NCI-H226 (cell line): ENCODE measurements around the gene ABCG4.
A peak's percentile ranks its signal among the peaks of the same experiment; 100 is the strongest.
"Not testable (repeated sequence)": the region's sequence is repeated elsewhere in the genome, so short reads cannot be mapped to it uniquely, and the experiment has no call there.

Experiments used
- DNase-seq: peaks from one replicate; pipeline ENCODE4 v3.0.0-alpha.2; 2015

ABCG4 gene

GRCh38 chr11:119149018-119149785 lies at the start of gene ABCG4:
Gene ABCG4, plus strand, starts transcription at chr11:119149052. Its CDS starts 914 bp downstream, at chr11:119149966.
- DNase-seq = no peak

- DNase-seq = no peak
Observed at GRCh38 chr11:119099711-119100110, 49.1 kb upstream of the ABCG4 start.

- DNase-seq = peak; percentile 20
Observed at GRCh38 chr11:119100246-119100970, 48.4 kb upstream of the ABCG4 start.

GRCh38 chr11:119100994-119101758 lies 47.7 kb upstream of the ABCG4 start:
- no peak for DNase-seq

GRCh38 chr11:119101759-119102423 lies 47.0 kb upstream of the ABCG4 start, which contains the start of gene DPAGT1:
Gene DPAGT1, minus strand, starts transcription at chr11:119101853. Its CDS starts 198 bp downstream, at chr11:119101655.
- peak; percentile 97 for DNase-seq

GRCh38 chr11:119103161-119103664 lies 45.6 kb upstream of the ABCG4 start:
- DNase-seq = not testable (repeated sequence)

- DNase-seq = no peak
Observed at GRCh38 chr11:119103793-119104192, 45.1 kb upstream of the ABCG4 start.

GRCh38 chr11:119106564-119107537 lies 42.0 kb upstream of the ABCG4 start, which contains the start of gene C2CD2L:
Gene C2CD2L, plus strand, starts transcription at chr11:119107344. Its CDS starts 398 bp downstream, at chr11:119107742.
- DNase-seq = peak; percentile 88

- no peak for DNase-seq
Observed at GRCh38 chr11:119107538-119108145, 41.2 kb upstream of the ABCG4 start.

GRCh38 chr11:119108146-119108856 lies 40.6 kb upstream of the ABCG4 start:
- peak; percentile 82 for DNase-seq

GRCh38 chr11:119108857-119109221 lies 40.0 kb upstream of the ABCG4 start:
- no peak for DNase-seq

- DNase-seq = no peak
Observed at GRCh38 chr11:119109843-119110242, 39.0 kb upstream of the ABCG4 start.

GRCh38 chr11:119110439-119110838 lies 38.4 kb upstream of the ABCG4 start:
- DNase-seq = no peak

GRCh38 chr11:119111361-119111925 lies 37.4 kb upstream of the ABCG4 start:
- DNase-seq = no peak

GRCh38 chr11:119112314-119113020 lies 36.4 kb upstream of the ABCG4 start:
- DNase-seq = no peak

GRCh38 chr11:119113716-119114115 lies 35.1 kb upstream of the ABCG4 start:
- DNase-seq = no peak

- no peak for DNase-seq
Observed at GRCh38 chr11:119114351-119114750, 34.5 kb upstream of the ABCG4 start.

GRCh38 chr11:119115484-119116234 lies 33.2 kb upstream of the ABCG4 start:
- DNase-seq = no peak
